Measurements from ENCODE around the gene BANP.
"Not testable (repeated sequence)": the region's sequence is repeated elsewhere in the genome, so short reads cannot be mapped to it uniquely, and the experiment has no call there.

Gene BANP

DNA sequence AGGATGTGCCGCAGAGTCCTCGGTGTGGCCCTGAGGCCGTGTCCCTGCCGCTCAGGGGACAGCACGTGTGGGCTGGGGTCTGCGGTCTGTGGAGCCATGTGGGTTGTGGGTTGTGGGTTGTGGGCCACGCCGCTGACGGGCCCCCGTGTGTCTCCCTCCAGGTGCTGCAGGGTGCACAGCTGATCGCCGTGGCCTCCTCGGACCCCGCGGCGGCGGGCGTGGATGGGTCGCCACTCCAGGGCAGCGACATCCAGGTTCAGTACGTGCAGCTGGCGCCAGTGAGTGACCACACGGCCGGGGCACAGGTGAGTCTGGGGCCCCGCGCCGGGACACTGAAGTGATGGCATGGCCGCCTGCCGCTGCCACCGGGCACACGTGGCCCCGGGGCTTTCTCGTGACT is 120.7 kb downstream of the BANP start:
- TF ChIP-seq, protein P1, sequence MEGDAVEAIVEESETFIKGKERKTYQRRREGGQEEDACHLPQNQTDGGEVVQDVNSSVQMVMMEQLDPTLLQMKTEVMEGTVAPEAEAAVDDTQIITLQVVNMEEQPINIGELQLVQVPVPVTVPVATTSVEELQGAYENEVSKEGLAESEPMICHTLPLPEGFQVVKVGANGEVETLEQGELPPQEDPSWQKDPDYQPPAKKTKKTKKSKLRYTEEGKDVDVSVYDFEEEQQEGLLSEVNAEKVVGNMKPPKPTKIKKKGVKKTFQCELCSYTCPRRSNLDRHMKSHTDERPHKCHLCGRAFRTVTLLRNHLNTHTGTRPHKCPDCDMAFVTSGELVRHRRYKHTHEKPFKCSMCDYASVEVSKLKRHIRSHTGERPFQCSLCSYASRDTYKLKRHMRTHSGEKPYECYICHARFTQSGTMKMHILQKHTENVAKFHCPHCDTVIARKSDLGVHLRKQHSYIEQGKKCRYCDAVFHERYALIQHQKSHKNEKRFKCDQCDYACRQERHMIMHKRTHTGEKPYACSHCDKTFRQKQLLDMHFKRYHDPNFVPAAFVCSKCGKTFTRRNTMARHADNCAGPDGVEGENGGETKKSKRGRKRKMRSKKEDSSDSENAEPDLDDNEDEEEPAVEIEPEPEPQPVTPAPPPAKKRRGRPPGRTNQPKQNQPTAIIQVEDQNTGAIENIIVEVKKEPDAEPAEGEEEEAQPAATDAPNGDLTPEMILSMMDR (IDR thresholded peaks at IDR 0.05; ENCODE audit: low read depth, low read length): no peak
- H3K4me3 ChIP-seq (ENCODE audit: low read depth, low read length): no peak overlapping the region
- DNase-seq (ENCODE audit: low read depth, low spot score): no peak
- in situ Hi-C loops (cut with HindIII; ENCODE audit: low sequenced_read_pairs): no loop called here

DNA sequence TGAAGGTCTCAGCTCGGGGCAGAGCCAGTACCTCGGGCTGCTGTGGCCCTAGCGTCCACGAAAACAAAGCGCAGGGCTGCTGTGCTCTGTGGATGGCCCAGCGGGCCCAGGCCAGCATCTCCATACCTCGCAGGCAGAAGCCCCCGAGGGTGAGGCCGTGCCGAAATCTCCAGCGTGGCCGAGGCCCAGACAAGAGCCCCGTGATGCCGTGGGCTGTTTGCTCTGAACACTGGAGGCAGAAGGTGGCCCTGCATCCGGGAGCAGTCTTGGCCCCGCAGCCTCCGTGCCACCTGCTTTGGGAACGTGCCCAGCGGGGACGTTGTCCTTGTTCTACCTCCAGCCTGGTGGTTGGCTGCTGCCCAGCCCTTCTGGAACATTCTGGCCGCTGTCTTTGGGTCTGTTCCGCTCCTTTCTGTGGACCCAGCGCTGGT is 121.4 kb downstream of the BANP start:
- H3K4me3 ChIP-seq (ENCODE audit: low read depth, low read length): no peak overlapping the region
- in situ Hi-C loops (cut with HindIII; ENCODE audit: low sequenced_read_pairs): no loop called here
- TF ChIP-seq, protein P1 (IDR thresholded peaks at IDR 0.05; ENCODE audit: low read depth, low read length): no peak
- no peak for DNase-seq (ENCODE audit: low read depth, low spot score)

DNA sequence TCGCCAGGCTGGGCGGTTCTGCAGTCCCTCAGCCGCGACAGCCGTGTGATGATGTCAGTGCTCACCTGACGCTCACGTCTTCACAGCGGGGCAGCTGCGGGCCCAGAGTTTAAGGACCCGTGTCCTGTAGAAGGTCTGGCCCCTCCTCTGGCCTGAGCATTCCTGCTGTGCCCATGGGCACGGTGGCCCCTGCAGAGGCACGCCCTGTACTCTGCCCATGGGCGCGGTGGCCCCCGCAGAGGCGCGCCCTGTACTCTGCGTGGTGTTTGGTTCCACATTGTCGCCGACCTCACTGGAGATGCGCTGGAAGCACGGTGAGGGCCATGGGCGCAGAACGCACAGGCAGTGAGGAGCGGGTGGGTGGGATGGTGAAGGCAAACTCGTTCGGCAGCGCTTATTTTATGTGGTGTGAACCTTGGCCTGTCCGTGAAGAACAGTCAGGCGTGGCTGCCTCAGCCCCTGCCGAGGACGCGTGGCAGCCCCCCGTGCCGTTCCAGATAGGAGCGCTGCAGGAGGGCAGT is 122.0 kb downstream of the BANP start:
- TF ChIP-seq, protein P1 (IDR thresholded peaks at IDR 0.05; ENCODE audit: low read depth, low read length): no peak
- no peak for DNase-seq (ENCODE audit: low read depth, low spot score)
- H3K4me3 ChIP-seq (ENCODE audit: low read depth, low read length): no peak overlapping the region
- in situ Hi-C loops (cut with HindIII; ENCODE audit: low sequenced_read_pairs): no loop called here

DNA sequence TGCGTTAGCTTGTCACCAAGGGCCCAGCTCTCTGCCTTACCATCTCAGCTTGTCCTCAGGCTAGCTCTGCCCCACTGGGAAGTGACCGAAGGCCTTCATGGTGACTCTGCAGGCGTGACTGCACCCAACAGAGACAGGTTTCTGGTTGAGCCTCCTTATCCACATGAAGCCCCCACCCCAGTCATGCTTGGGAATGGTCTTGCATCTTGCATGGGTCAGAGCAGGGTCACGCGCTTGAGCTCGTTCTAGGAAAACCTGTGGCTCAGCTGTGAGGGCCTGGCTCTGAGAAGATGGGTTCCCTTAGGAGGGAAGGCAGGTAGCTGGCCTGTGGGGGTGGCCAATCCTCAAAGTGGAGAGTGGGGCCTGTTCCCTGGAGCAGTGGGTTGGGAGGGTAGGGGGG is 122.8 kb downstream of the BANP start:
- DNase-seq (ENCODE audit: low read depth, low spot score): no peak
- H3K4me3 ChIP-seq (ENCODE audit: low read depth, low read length): no peak overlapping the region
- TF ChIP-seq, protein P1 (IDR thresholded peaks at IDR 0.05; ENCODE audit: low read depth, low read length): no peak
- in situ Hi-C loops (cut with HindIII; ENCODE audit: low sequenced_read_pairs): no loop called here

DNA sequence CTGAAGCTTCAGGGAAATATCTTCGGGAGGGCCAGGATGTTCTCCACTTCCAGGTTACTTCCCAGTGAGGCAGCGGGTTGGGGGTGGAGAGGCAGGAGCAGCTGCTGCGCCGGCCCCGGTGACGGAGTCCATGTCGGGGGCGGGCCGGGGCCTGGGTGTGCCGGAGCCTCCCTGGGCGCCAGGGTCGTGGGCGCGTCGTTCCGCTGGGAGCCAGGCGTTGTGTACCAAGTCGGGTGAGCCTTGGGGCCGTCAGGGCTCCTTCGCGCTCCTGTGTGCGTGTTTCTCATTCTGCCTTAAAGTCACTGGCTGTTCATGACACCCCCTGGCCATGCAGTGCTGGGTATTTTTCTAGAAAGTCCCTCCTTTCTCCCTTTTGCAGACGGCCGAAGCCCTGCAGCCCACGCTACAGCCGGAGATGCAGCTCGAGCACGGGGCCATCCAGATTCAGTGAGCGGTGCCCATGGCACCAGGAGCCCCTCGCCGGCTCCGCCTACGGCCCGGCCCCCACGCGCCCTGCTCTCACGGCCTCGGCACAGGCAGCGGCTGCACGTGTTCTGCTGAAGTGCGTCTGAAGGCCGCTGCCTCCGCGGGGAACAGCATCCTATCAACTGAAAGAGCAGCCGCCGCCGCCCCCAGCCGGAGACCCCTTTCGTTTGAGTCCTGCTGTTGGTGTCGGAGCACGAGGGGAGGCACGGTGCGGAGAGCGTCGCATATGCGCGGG is 125.1 kb downstream of the BANP start:
- in situ Hi-C loops (cut with HindIII; ENCODE audit: low sequenced_read_pairs): no loop called here
- DNase-seq (ENCODE audit: low read depth, low spot score): no peak
- TF ChIP-seq, protein P1 (IDR thresholded peaks at IDR 0.05; ENCODE audit: low read depth, low read length): no peak
- no peak overlapping the region for H3K4me3 ChIP-seq (ENCODE audit: low read depth, low read length)

DNA sequence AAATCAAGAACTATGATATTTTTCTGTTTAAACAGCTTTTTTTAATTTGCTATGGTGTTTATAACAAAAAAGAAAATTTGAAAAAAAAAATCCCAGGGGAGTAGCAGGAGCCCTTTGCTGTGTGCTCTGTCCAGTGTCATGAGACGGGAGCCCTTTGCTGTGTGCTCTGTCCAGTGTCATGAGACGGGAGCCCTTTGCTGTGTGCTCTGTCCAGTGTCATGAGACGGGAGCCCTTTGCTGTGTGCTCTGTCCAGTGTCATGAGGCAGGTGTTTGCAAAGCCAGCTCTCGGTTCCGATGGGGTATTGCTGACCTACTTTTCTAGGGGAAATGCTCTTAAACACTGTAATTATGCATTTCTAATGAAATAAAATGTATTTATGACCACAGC is 125.7 kb downstream of the BANP start:
- H3K4me3 ChIP-seq (ENCODE audit: low read depth, low read length); DNase-seq (ENCODE audit: low read depth, low spot score); in situ Hi-C loops (cut with HindIII; ENCODE audit: low sequenced_read_pairs): not testable (repeated sequence)

DNA sequence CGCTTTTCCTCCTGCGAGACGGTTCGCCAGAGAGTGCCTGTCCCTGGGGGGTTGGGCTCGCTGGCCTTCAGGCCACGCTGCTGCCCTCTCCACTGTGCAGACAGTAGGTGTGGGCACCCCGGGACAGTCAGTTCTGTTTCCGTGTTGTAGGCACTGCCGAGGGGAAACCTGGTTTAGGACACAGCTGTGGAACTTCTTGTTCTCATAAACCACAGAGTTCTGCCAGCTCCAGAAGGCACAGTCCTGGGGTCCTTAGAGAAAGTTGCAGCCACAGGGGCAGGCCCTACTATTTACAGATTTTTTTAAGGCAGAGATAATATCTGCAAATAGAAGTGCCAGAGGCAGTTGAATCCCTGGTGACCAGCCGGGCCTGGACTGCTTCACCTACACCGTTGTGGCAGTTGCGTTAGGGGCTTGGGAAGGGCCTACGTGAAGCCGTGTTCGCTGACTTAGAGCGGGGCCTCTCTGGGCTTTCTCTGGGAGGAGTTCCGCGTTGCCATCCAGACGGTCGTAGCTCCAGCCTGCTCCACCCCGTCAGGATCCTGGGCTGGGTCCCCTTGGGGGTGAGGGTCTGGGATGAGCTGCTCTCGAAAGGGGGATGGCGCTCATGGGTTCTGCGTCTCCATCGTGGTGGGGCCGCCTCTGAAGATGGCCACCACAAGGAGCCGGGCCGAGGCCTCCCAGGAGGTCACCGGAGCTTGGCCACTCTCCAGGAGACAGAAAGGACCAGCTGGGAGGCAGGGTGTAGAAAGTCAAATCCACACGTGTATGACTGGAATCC is 126.3 kb downstream of the BANP start:
- TF ChIP-seq, protein P1 (IDR thresholded peaks at IDR 0.05; ENCODE audit: low read depth, low read length): no peak
- H3K4me3 ChIP-seq (ENCODE audit: low read depth, low read length): no peak overlapping the region
- in situ Hi-C loops (cut with HindIII; ENCODE audit: low sequenced_read_pairs): no loop called here
- no peak for DNase-seq (ENCODE audit: low read depth, low spot score)
